T1000 (cell line): Measurements from ENCODE around the gene DPM2.

Source experiments
- DNase-seq: peaks from one replicate; lab custom pipeline; 2025; ENCODE audit warnings: mixed read lengths; lab: John Stamatoyannopoulos, UW

Gene DPM2

GRCh38 chr9:127973169-127974000 lies 35.7 kb upstream of the DPM2 start:
- no peak for DNase-seq

- no peak for DNase-seq
Measured at GRCh38 chr9:127972236-127972871, 34.7 kb upstream of the DPM2 start.

- DNase-seq: no peak
Measured at GRCh38 chr9:127971357-127972235, 33.9 kb upstream of the DPM2 start.

- no peak for DNase-seq
Measured at GRCh38 chr9:127970401-127971313, 33.0 kb upstream of the DPM2 start.

GRCh38 chr9:127968700-127969383 lies 31.2 kb upstream of the DPM2 start:
- peak; percentile 10 for DNase-seq

- no peak for DNase-seq
Measured at GRCh38 chr9:127968042-127968441, 30.4 kb upstream of the DPM2 start.

- no peak for DNase-seq
Measured at GRCh38 chr9:127967151-127967809, 29.6 kb upstream of the DPM2 start.

- DNase-seq: no peak
Measured at GRCh38 chr9:127966416-127967150, 28.9 kb upstream of the DPM2 start.

- no peak for DNase-seq
Measured at GRCh38 chr9:127965953-127966352, 28.3 kb upstream of the DPM2 start.

GRCh38 chr9:127963359-127964064 lies 25.9 kb upstream of the DPM2 start:
- DNase-seq: no peak

GRCh38 chr9:127963041-127963358 lies 25.3 kb upstream of the DPM2 start:
- no peak for DNase-seq

GRCh38 chr9:127962278-127962677 lies 24.6 kb upstream of the DPM2 start:
- no peak for DNase-seq

GRCh38 chr9:127961613-127962155 lies 24.0 kb upstream of the DPM2 start:
- DNase-seq: no peak

- no peak for DNase-seq
Measured at GRCh38 chr9:127961155-127961490, 23.5 kb upstream of the DPM2 start.

GRCh38 chr9:127960410-127961154 lies 22.9 kb upstream of the DPM2 start:
- DNase-seq: no peak

GRCh38 chr9:127959841-127960409 lies 22.3 kb upstream of the DPM2 start:
- DNase-seq: no peak

- DNase-seq: no peak
Measured at GRCh38 chr9:127959398-127959797, 21.7 kb upstream of the DPM2 start.

- no peak for DNase-seq
Measured at GRCh38 chr9:127958728-127959127, 21.1 kb upstream of the DPM2 start.
